H1 (cell line): ENCODE results near the gene TFB1M.

Experiments
- EZH2 ChIP-seq: fragments of 200-600 bp; sonication (generic); IDR thresholded peaks from 2 replicates; pipeline ENCODE4 v1.7.1; 2012; ENCODE audit warnings: low read depth, mild to moderate bottlenecking, moderate library complexity, low read length, inconsistent platforms; ENCODE audit not compliant: severe bottlenecking
- JUND ChIP-seq: IDR thresholded peaks from 2 replicates; pipeline ENCODE4 v1.6.1; 2011; ENCODE audit warnings: mild to moderate bottlenecking, improper control_type of control experiment, low read length
- TF ChIP-seq, protein P1 (sequence below), 3 experiments: IDR thresholded peaks; 1 replicate in 2 of 3; 2 replicates in 1 of 3; pipeline versions ENCODE4 v1.5.1 to v1.6.1; 2011; ENCODE audit warnings: low read length in 3 of 3, mild to moderate bottlenecking in 3 of 3, inconsistent platforms in 2 of 3, low read depth in 1 of 3, moderate library complexity in 1 of 3; ENCODE audit not compliant: insufficient read depth in 1 of 3; ENCODE audit errors: control extremely low read depth in 1 of 3

DNA sequence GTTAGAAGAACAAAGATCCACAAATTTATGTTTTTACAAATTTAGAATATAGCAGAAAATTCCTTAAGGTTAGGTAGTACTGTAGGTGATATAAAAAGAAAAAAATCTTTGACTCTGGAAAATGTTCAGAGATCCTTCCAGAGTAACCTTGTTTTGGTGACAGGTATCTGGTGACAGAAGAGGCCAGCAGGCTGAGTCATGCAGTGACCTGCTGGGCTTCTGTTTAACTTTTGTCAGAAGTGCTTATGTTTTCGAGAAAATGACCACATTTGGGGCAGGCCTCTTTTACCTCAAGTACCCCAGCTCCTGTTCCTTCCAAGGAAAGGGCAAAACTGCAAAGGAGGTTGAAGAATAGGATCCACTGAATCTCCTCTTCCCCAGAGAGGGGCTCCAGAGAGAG lies 60.9 kb downstream of the TFB1M start:
- TF ChIP-seq EZH2 (no peak), JUND (peak; percentile 59; the same call in 1 of the 2 replicates)
- TF ChIP-seq, protein P1, sequence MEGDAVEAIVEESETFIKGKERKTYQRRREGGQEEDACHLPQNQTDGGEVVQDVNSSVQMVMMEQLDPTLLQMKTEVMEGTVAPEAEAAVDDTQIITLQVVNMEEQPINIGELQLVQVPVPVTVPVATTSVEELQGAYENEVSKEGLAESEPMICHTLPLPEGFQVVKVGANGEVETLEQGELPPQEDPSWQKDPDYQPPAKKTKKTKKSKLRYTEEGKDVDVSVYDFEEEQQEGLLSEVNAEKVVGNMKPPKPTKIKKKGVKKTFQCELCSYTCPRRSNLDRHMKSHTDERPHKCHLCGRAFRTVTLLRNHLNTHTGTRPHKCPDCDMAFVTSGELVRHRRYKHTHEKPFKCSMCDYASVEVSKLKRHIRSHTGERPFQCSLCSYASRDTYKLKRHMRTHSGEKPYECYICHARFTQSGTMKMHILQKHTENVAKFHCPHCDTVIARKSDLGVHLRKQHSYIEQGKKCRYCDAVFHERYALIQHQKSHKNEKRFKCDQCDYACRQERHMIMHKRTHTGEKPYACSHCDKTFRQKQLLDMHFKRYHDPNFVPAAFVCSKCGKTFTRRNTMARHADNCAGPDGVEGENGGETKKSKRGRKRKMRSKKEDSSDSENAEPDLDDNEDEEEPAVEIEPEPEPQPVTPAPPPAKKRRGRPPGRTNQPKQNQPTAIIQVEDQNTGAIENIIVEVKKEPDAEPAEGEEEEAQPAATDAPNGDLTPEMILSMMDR (IDR thresholded peaks at IDR 0.05; ENCODE audit: control extremely low read depth in 1 of 3, insufficient read depth in 1 of 3, low read depth in 1 of 3, low read length in 3 of 3): no peak
